CD4-positive, alpha-beta memory T cell (primary cell): ENCODE measurements around the gene CCDC190. TPM values are rescaled to one million over a fixed set of nuclear protein-coding genes. Genes with fewer than 3 reads are reported as not detected.

Experiments used
- CTCF ChIA-PET: fragments of 350-600 bp; sonication (Branson Sonifier 250); formaldehyde crosslinking; loops from one replicate; lab custom pipeline; 2021; ENCODE audit warnings: inconsistent platforms; ENCODE audit not compliant: partially characterized antibody; lab: Charles Lee
- POLR2A ChIA-PET: fragments of 350-600 bp; sonication (Branson Sonifier 250); formaldehyde crosslinking; loops from one replicate; lab custom pipeline; 2021; ENCODE audit not compliant: partially characterized antibody; lab: Charles Lee
- DNase-seq, 5 donors: peaks; one replicate each; pipeline versions ENCODE4 v3.0.0 to v3.0.0-alpha.2; 2020 to 2022; ENCODE audit warnings: mixed read lengths in 1 of 5
- H3K27ac ChIP-seq: one replicate; pipeline ENCODE4 v1.7.0; 2013; ENCODE audit warnings: low read depth, low read length
- H3K27me3 ChIP-seq: 2 replicates; pipeline ENCODE4 v1.7.0; 2013; ENCODE audit warnings: mild to moderate bottlenecking, low read length, moderate library complexity; ENCODE audit not compliant: insufficient read depth
- H3K36me3 ChIP-seq: 2 replicates; pipeline ENCODE4 v1.7.0; 2013; ENCODE audit warnings: mild to moderate bottlenecking, low read length, moderate library complexity; ENCODE audit not compliant: insufficient read depth
- H3K4me1 ChIP-seq: 2 replicates; pipeline ENCODE4 v1.7.0; 2013; ENCODE audit warnings: mild to moderate bottlenecking, low read length, moderate library complexity; ENCODE audit not compliant: insufficient read depth
- H3K4me3 ChIP-seq, 2 donors: one replicate each; pipeline ENCODE4 v1.7.0; 2013; ENCODE audit warnings: low read length in 2 of 2, mild to moderate bottlenecking in 1 of 2
- H3K9me3 ChIP-seq, 2 donors: one replicate each; pipeline ENCODE4 v1.7.0; 2013; ENCODE audit warnings: low read length in 2 of 2, control low read depth in 1 of 2; ENCODE audit not compliant: control insufficient read depth in 1 of 2
- H3K27ac Mint-ChIP-seq, 7 donors: one replicate each; pipeline ENCODE4 v1.8.0; 2020 to 2021; ENCODE audit warnings: mixed read lengths in 7 of 7, mild to moderate bottlenecking in 6 of 7, inconsistent platforms in 3 of 7, moderate library complexity in 3 of 7
- H3K27me3 Mint-ChIP-seq, 2 donors: one replicate each; pipeline ENCODE4 v1.8.0; 2020 to 2021; ENCODE audit warnings: mixed read lengths in 2 of 2
- H3K36me3 Mint-ChIP-seq, 2 donors: one replicate each; pipeline ENCODE4 v1.8.0; 2020 to 2021; ENCODE audit warnings: mixed read lengths in 2 of 2, inconsistent platforms in 1 of 2, mild to moderate bottlenecking in 1 of 2
- H3K4me1 Mint-ChIP-seq, 4 donors: one replicate each; pipeline ENCODE4 v1.8.0; 2020 to 2021; ENCODE audit warnings: mixed read lengths in 4 of 4, mild to moderate bottlenecking in 1 of 4
- H3K4me3 Mint-ChIP-seq, 8 donors: one replicate each; pipeline ENCODE4 v1.8.0; 2020 to 2021; ENCODE audit warnings: mixed read lengths in 8 of 8, mild to moderate bottlenecking in 7 of 8, moderate library complexity in 6 of 8, inconsistent platforms in 3 of 8
- H3K9me3 Mint-ChIP-seq, 8 donors: one replicate each; pipeline ENCODE4 v1.8.0; 2020 to 2021; ENCODE audit warnings: mixed read lengths in 8 of 8, mild to moderate bottlenecking in 5 of 8, inconsistent platforms in 3 of 8, moderate library complexity in 1 of 8
- intact Hi-C: fragments of 100-400 bp; cut with micrococcal nuclease; formaldehyde crosslinking; loops from one replicate; pipeline ENCODE4 v1.15.1; 2023
- polyA plus RNA-seq, 2 donors: library from polyadenylated mRNA; unstranded; fragments of 300-500 nt; fragmentation: Illumina TruSeq; gene quantifications; one replicate each; pipeline ENCODE4 v1.2.3, GENCODE V29; 2021
- total RNA-seq, 2 experiments: library from RNA; stranded (reverse); gene quantifications; one replicate each; pipeline ENCODE4 v1.2.3, GENCODE V29; 2021

CCDC190 gene, protein sequence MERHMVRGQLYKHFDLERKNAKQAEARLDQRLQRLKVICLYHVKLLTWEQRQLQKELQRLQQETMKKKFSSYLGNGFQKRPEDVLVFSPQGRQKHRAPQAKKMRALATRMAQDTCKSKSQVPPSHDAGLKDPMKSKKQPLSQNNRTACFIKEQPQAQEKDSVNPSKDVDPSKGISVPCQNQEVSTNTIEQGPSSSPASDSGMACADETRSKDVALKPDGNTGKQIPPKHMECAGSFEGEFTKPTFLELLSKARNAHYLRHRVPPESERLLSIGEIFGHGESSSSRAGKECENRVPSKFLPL
- total RNA-seq (not detected), polyA plus RNA-seq (not detected)

DNA sequence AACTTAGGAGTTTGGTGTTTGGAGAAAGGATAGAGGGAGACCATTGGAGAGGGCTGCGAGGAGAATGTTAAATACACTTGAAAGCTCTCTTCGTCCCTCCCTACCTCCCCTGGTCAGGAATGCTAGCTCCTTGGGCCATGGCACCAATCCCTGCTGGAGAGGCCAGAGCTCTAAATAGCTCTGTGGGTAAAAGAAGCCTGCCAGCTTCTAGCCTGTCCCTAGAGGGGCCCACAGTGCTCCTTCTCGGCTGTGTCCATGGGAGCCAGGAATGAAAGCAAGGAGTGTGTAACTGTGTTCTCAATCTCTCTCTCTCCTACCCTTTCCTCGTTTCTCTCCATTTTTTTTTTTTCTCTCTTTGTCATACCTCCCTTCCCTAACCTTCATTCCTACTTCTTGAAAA lies at the start of gene CCDC190:
Gene CCDC190, minus strand, starts transcription at position 75 of the 400 bp plus-strand sequence. CDS start 1,529 bp downstream, outside the sequence.
- H3K4me1 ChIP-seq, result no peaks in the 10 kb centered on the region
- peaks cover 0 to 2% (median 0%) of the 10 kb centered on the region in 8 donors for H3K9me3 Mint-ChIP-seq
- H3K4me3 Mint-ChIP-seq, result no peak within 1 kb of the TSS
- ChIA-PET CTCF (interaction anchor here (0.8 to 3.9 kb wide), 4 partner anchors 10 to 14 kb away, joined by 3 to 28 read pairs (median 3); no protein-coding TSS in a partner anchor), POLR2A (no interaction called here)
- H3K27ac Mint-ChIP-seq, result no peak within 1 kb of the TSS
- intact Hi-C loops, result no loop called here
- H3K27ac ChIP-seq, result no peak within 1 kb of the TSS
- H3K36me3 ChIP-seq, result no peaks in the 10 kb centered on the region
- H3K27me3 Mint-ChIP-seq, result peaks cover 4 to 21% of the 10 kb centered on the region in 2 donors
- H3K36me3 Mint-ChIP-seq, result no peaks in the 10 kb centered on the region
- no peaks in the 10 kb centered on the region for H3K27me3 ChIP-seq
- no peak for DNase-seq
- H3K9me3 ChIP-seq, result no peaks in the 10 kb centered on the region
- no peaks in the 10 kb centered on the region for H3K4me1 Mint-ChIP-seq
- no peak within 1 kb of the TSS for H3K4me3 ChIP-seq

DNA sequence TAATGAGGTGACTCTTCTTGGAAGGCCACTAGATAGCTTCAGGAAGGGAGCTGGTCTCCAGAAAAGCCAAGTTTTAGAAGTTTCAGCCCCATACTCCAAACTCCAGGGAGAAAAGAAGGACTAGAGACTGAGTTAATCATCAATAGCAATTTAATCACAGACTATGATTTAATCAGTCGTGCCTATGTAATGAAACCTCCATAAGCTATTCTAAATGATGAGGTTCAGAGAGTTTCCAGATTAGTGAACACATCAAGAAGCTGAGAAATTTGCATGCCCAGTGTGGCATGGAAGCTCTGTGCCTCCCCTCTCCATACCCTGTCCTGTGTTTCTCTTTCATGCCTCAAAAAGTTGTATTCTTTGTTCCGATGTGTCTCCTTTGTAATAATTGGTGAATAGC lies 49.2 kb upstream of the CCDC190 start:
- Mint-ChIP-seq H3K27ac (no peak overlapping the region), H3K27me3 (peaks cover 0 to 5% of the 10 kb centered on the region in 2 donors), H3K4me1 (no peaks in the 10 kb centered on the region), H3K9me3 (peaks cover 2 to 17% (median 8%) of the 10 kb centered on the region in 8 donors), H3K4me3 (no peak overlapping the region), H3K36me3 (no peaks in the 10 kb centered on the region)
- intact Hi-C loops, result no loop called here
- ChIA-PET POLR2A (no interaction called here), CTCF (interaction anchor here (1.1 kb wide), 1 partner anchor 9 kb away, joined by 3 read pairs; no protein-coding TSS in a partner anchor)
- Histone ChIP-seq H3K27me3 (no peaks in the 10 kb centered on the region), H3K9me3 (no peaks in the 10 kb centered on the region), H3K4me1 (no peaks in the 10 kb centered on the region), H3K27ac (no peak overlapping the region), H3K4me3 (no peak overlapping the region), H3K36me3 (no peaks in the 10 kb centered on the region)
- DNase-seq, result no peak

DNA sequence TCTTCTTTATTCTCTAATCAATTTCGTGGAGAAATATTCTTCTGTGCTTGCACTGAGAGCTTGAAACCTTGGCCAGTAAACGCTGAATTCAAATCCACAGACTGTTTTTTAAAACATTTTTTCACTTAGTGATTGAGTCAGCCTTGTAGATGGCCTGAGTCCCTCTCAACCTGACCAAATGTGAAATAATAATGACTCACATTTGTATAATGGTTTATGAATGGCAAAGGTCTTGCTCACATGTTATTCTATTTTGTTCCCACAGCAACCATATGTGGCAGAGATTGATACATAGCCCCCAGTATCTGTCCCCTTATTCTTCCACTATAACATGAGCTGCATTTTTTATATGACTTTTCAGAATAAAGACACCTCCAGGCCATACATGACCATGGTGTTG lies 47.8 kb upstream of the CCDC190 start:
- ChIA-PET POLR2A (no interaction called here), CTCF (no interaction called here)
- Histone ChIP-seq H3K4me3 (no peak overlapping the region), H3K4me1 (no peaks in the 10 kb centered on the region), H3K36me3 (no peaks in the 10 kb centered on the region), H3K9me3 (no peaks in the 10 kb centered on the region), H3K27ac (no peak overlapping the region), H3K27me3 (no peaks in the 10 kb centered on the region)
- Mint-ChIP-seq H3K27me3 (peaks cover 0 to 3% of the 10 kb centered on the region in 2 donors), H3K9me3 (peaks cover 2 to 17% (median 7%) of the 10 kb centered on the region in 8 donors), H3K36me3 (no peaks in the 10 kb centered on the region), H3K27ac (no peak overlapping the region), H3K4me3 (no peak overlapping the region), H3K4me1 (no peaks in the 10 kb centered on the region)
- no peak for DNase-seq
- intact Hi-C loops, result no loop called here

DNA sequence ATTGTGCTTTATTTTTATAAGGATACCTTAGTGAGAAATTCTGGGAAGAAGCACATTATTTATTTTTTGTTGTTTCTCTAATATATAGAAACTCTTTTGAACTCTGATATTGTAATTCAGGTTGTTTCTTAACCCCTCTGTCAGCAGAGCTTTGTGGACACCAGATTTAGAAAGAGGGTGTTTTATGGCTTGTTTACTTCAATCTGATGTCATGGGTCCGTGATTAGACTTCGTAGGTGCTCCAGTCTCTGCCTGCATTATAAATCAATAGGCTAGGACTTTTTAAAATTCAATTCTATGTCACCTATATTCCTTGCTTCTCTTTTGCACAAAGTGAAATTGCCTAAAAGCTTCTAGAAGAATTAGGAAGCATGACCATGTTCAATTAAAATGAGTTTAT lies 47.3 kb upstream of the CCDC190 start:
- no peak for DNase-seq
- no peak overlapping the region for H3K4me3 Mint-ChIP-seq
- H3K27me3 ChIP-seq, result no peaks in the 10 kb centered on the region
- peaks cover 2 to 16% (median 6%) of the 10 kb centered on the region in 8 donors for H3K9me3 Mint-ChIP-seq
- no peaks in the 10 kb centered on the region for H3K4me1 Mint-ChIP-seq
- peaks cover 0 to 3% of the 10 kb centered on the region in 2 donors for H3K27me3 Mint-ChIP-seq
- H3K4me3 ChIP-seq, result no peak overlapping the region
- H3K9me3 ChIP-seq, result no peaks in the 10 kb centered on the region
- intact Hi-C loops, result no loop called here
- H3K27ac Mint-ChIP-seq, result no peak overlapping the region
- ChIA-PET CTCF (no interaction called here), POLR2A (no interaction called here)
- H3K4me1 ChIP-seq, result no peaks in the 10 kb centered on the region
- no peaks in the 10 kb centered on the region for H3K36me3 Mint-ChIP-seq
- no peaks in the 10 kb centered on the region for H3K36me3 ChIP-seq
- no peak overlapping the region for H3K27ac ChIP-seq

DNA sequence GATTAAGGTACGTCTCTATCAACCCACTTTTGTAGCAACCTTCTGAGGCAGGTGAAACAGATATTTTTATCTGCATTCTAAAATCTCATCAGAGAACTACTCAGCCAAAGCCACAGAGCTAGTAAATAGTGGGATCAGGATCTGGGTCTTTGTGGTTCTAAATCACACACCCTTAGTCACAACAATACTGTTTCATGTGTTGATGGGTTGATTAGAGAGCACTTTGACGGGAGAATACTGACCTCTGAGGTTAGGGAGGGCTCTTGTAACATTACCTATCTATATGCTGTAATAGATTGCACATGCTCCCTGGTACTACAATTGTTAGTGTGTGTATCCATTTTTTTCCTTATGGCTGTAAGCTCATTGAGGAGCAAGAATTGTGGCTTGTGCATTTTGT lies 45.5 kb upstream of the CCDC190 start:
- ChIA-PET CTCF (no interaction called here), POLR2A (no interaction called here)
- H3K4me1 ChIP-seq, result no peaks in the 10 kb centered on the region
- H3K27ac ChIP-seq, result no peak overlapping the region
- no peaks in the 10 kb centered on the region for H3K9me3 ChIP-seq
- H3K27me3 ChIP-seq, result no peaks in the 10 kb centered on the region
- no peaks in the 10 kb centered on the region for H3K36me3 Mint-ChIP-seq
- intact Hi-C loops, result no loop called here
- H3K4me1 Mint-ChIP-seq, result no peaks in the 10 kb centered on the region
- H3K4me3 Mint-ChIP-seq, result no peak overlapping the region
- H3K4me3 ChIP-seq, result no peak overlapping the region
- peaks cover 0 to 2% (median 0%) of the 10 kb centered on the region in 8 donors for H3K9me3 Mint-ChIP-seq
- H3K27ac Mint-ChIP-seq, result no peak overlapping the region
- no peaks in the 10 kb centered on the region for H3K36me3 ChIP-seq
- H3K27me3 Mint-ChIP-seq, result peaks cover 0 to 3% of the 10 kb centered on the region in 2 donors
- no peak for DNase-seq

DNA sequence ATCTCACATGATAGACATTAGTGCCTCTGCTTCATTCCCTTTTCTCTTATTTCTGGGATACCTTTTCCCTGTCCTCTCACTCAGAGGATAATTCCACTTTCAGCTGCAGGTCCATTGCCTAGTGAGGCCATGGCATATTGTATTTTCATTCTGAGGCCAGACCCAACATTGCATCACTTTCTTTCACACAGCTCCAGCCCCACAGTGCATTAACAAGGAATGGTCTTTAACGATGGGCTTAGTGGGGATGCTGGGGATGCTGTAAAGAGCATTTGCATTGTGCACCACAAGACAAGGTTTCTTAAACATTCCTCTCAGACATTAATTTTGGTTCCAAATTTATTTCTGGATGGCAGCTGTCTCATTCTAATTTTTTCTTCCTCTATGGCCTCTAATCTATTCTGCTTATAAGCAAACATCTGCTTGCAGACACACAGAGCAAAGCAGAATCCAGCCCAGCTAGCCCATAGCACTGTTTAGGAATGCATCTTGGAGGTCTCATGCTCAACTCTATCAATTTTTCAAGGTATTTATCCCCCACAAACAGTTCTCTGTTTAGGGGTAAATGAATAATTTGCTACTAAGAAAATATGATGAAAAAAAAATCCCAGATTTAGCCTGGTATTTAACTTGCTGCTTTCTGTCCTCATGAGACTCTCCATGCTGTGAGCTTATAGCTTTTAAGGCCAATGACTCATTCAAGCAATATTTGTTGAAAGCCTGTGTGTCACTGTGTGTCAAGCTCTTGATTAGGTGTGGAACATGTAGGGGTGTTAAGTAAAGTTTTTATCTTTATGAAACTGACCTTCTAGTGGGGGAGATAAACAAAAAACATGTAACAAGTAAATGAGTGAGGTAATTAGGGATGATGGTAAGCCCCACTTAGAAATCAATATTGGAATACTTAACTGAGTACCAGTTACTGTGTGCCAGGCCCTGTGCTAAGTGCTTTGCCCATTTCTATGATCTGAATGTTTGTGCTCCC lies 44.5 kb upstream of the CCDC190 start:
- Histone ChIP-seq H3K4me3 (no peak overlapping the region), H3K27me3 (no peaks in the 10 kb centered on the region), H3K9me3 (no peaks in the 10 kb centered on the region), H3K4me1 (no peaks in the 10 kb centered on the region), H3K27ac (no peak overlapping the region), H3K36me3 (no peaks in the 10 kb centered on the region)
- Mint-ChIP-seq H3K27ac (no peak overlapping the region), H3K36me3 (no peaks in the 10 kb centered on the region), H3K4me3 (no peak overlapping the region), H3K4me1 (no peaks in the 10 kb centered on the region), H3K9me3 (no peaks in the 10 kb centered on the region), H3K27me3 (peaks cover 0 to 3% of the 10 kb centered on the region in 2 donors)
- DNase-seq, result no peak
- intact Hi-C loops, result no loop called here
- CTCF ChIA-PET, result interaction anchor here (0.9 kb wide), 1 partner anchor 410 kb away, joined by 3 read pairs; no protein-coding TSS in a partner anchor
- POLR2A ChIA-PET, result no interaction called here

DNA sequence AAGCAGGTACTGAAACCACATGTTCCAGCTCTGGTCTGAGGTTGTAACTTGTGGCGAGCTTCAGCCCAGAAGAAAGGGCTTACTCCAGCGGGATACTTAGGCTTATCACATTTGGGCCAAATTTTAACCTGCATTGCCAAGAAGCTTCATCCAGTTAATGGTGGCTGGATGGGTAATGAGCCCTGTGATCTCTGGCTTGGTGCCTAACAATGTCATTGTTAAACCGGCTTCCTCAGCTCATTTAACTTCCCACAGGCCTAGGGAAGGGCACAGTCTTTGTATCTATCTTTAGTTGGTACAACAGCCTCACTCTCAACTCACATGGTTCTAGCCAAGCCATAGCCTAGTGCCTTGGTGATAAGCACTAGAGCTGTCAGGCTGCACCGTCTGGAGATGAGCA lies 43.6 kb upstream of the CCDC190 start:
- H3K36me3 Mint-ChIP-seq, result no peaks in the 10 kb centered on the region

More for the DNA sequence above, 43.6 kb upstream of the CCDC190 start:
- Mint-ChIP-seq H3K9me3 (no peaks in the 10 kb centered on the region), H3K4me3 (no peak overlapping the region), H3K4me1 (no peaks in the 10 kb centered on the region), H3K27ac (no peak overlapping the region), H3K27me3 (peaks cover 0 to 3% of the 10 kb centered on the region in 2 donors)
- Histone ChIP-seq H3K9me3 (no peaks in the 10 kb centered on the region), H3K36me3 (no peaks in the 10 kb centered on the region), H3K4me3 (no peak overlapping the region), H3K4me1 (no peaks in the 10 kb centered on the region), H3K27me3 (no peaks in the 10 kb centered on the region), H3K27ac (no peak overlapping the region)
- POLR2A ChIA-PET, result no interaction called here
- intact Hi-C loops, result no loop called here
- CTCF ChIA-PET, result interaction anchor here (0.9 kb wide), 1 partner anchor 411 kb away, joined by 3 read pairs; no protein-coding TSS in a partner anchor
- DNase-seq, result no peak
